H1 (cell line): Measurements from ENCODE around the gene EDN1. TPM values are rescaled to one million over a fixed set of nuclear protein-coding genes. Genes with fewer than 3 reads are reported as not detected.

Source experiments
- CBX5 ChIP-seq: fragments of 300-800, 300-1000 bp; sonication (generic); IDR thresholded peaks from 2 replicates; pipeline ENCODE4 v1.7.1; 2016; ENCODE audit warnings: antibody characterized with exemption, low read length, low read depth
- CHD2 ChIP-seq: IDR thresholded peaks from 2 replicates; pipeline ENCODE4 v1.6.1; 2012; ENCODE audit warnings: low read length, improper control_type of control experiment
- CHD7 ChIP-seq: fragments of 300-600 bp; sonication (generic); IDR thresholded peaks from 2 replicates; pipeline ENCODE4 v1.7.1; 2012; ENCODE audit warnings: low read length, moderate library complexity, mild to moderate bottlenecking, inconsistent platforms; ENCODE audit not compliant: insufficient replicate concordance
- EZH2 ChIP-seq: fragments of 200-600 bp; sonication (generic); IDR thresholded peaks from 2 replicates; pipeline ENCODE4 v1.7.1; 2012; ENCODE audit warnings: low read depth, mild to moderate bottlenecking, moderate library complexity, low read length, inconsistent platforms; ENCODE audit not compliant: severe bottlenecking
- KDM4A ChIP-seq: IDR thresholded peaks from one replicate; pipeline ENCODE4 v1.7.1; 2012; ENCODE audit warnings: low read depth, mild to moderate bottlenecking, moderate library complexity, low read length, inconsistent platforms; ENCODE audit not compliant: severe bottlenecking
- KDM5A ChIP-seq: fragments of 200-600 bp; IDR thresholded peaks from 2 replicates; pipeline ENCODE4 v1.7.1; 2012; ENCODE audit warnings: mild to moderate bottlenecking, low read length, inconsistent platforms, mixed read lengths
- RNF2 ChIP-seq: fragments of 200-900, 300-1000 bp; sonication (generic); IDR thresholded peaks from 2 replicates; pipeline ENCODE4 v1.7.1; 2016; ENCODE audit warnings: borderline replicate concordance, low read depth, mild to moderate bottlenecking, antibody characterized with exemption, low read length; ENCODE audit not compliant: poor library complexity, severe bottlenecking; ENCODE audit errors: missing control alignments
- SP4 ChIP-seq: IDR thresholded peaks from 2 replicates; pipeline ENCODE4 v1.6.1; 2012; ENCODE audit warnings: low read length, inconsistent platforms
- TEAD4 ChIP-seq: IDR thresholded peaks from 2 replicates; pipeline ENCODE4 v1.6.1; 2012; ENCODE audit warnings: low read depth, low read length, inconsistent platforms, mixed read lengths
- YY1 ChIP-seq: IDR thresholded peaks from 2 replicates; pipeline ENCODE4 v1.6.1; 2011; ENCODE audit warnings: low read depth, mild to moderate bottlenecking, low read length
- polyA plus RNA-seq, 7 experiments: library from polyadenylated mRNA; depleted of rRNA in 3 of 7; stranded (reverse) in 5 of 7; unstranded in 2 of 7; fragments of >200 nt in 5 of 7; fragments of 200-250 nt in 2 of 7; gene quantifications; 1 replicate in 5 of 7; 2 replicates in 1 of 7; 4 replicates in 1 of 7; pipeline versions ENCODE4 v1.2.1 to v1.2.3, GENCODE V29; 2011 to 2013; ENCODE audit warnings: missing spikeins in 2 of 7, mixed read lengths in 2 of 7
- total RNA-seq: library from RNA; stranded (reverse); fragmentation: NEBNext Ultra II Directional; extraction: Animal tissue kit (Norgen Biotek cat#: 25700); gene quantifications from 2 replicates; pipeline ENCODE4 v1.2.1, GENCODE V29; 2021

The EDN1 gene
- total and polyA plus RNA-seq, 2 of the 8 experiments (the other 6 are each of a cell fraction or from before 2014, with no cell fraction given), result 0.23 to 1.1 TPM

- no peak for TF ChIP-seq CHD7
- TF ChIP-seq RNF2, result no peak
- TF ChIP-seq EZH2, result no peak
- no peak for TF ChIP-seq YY1
- TF ChIP-seq KDM5A, result no peak
- no peak for TF ChIP-seq TEAD4
- no peak for TF ChIP-seq KDM4A
- no peak for TF ChIP-seq SP4
- no peak for TF ChIP-seq CHD2
- no peak for TF ChIP-seq CBX5
These were observed 3.6 kb upstream of the EDN1 start (continued) for GRCh38 chr6:12286373-12287110.
